ENCODE data around the gene ZNF546.
"Not testable (repeated sequence)": the region's sequence is repeated elsewhere in the genome, so short reads cannot be mapped to it uniquely, and the experiment has no call there.

The ZNF546 gene

GRCh38 chr19:40005691-40006272 lies 8.9 kb downstream of the ZNF546 start:
- H3K4me1 ChIP-seq (ENCODE audit: control insufficient read depth in 2 of 2, insufficient read depth in 2 of 2, low read length in 2 of 2), result no peaks in the 10 kb centered on the region
- H3K4me3 ChIP-seq (ENCODE audit: low read length in 2 of 2), result no peak overlapping the region
- H3K27ac ChIP-seq (ENCODE audit: low read depth in 2 of 2, low read length in 2 of 2), result no peak overlapping the region
- no peak overlapping the region for H3K9ac ChIP-seq (ENCODE audit: low read depth in 1 of 2, low read length in 2 of 2)
- no peaks in the 10 kb centered on the region for H3K9me3 ChIP-seq (ENCODE audit: control insufficient read depth in 2 of 2, low read length in 2 of 2)
- peaks cover 6 to 10% of the 10 kb centered on the region in 2 donors for H3K36me3 ChIP-seq (ENCODE audit: control insufficient read depth in 2 of 2, insufficient read depth in 2 of 2, low read length in 2 of 2)
- H3K27me3 ChIP-seq (ENCODE audit: control insufficient read depth in 2 of 2, insufficient read depth in 2 of 2, low read length in 2 of 2), result no peaks in the 10 kb centered on the region

- H3K27me3 ChIP-seq (ENCODE audit: control insufficient read depth in 2 of 2, insufficient read depth in 2 of 2, low read length in 2 of 2), result no peaks in the 10 kb centered on the region
- H3K27ac ChIP-seq (ENCODE audit: low read depth in 2 of 2, low read length in 2 of 2), result no peak overlapping the region
- H3K4me1 ChIP-seq (ENCODE audit: control insufficient read depth in 2 of 2, insufficient read depth in 2 of 2, low read length in 2 of 2), result no peaks in the 10 kb centered on the region
- no peak overlapping the region for H3K4me3 ChIP-seq (ENCODE audit: low read length in 2 of 2)
- H3K9ac ChIP-seq (ENCODE audit: low read depth in 1 of 2, low read length in 2 of 2), result no peak overlapping the region
- H3K9me3 ChIP-seq (ENCODE audit: control insufficient read depth in 2 of 2, low read length in 2 of 2), result no peaks in the 10 kb centered on the region
- peaks cover 6 to 10% of the 10 kb centered on the region in 2 donors for H3K36me3 ChIP-seq (ENCODE audit: control insufficient read depth in 2 of 2, insufficient read depth in 2 of 2, low read length in 2 of 2)
Measured at GRCh38 chr19:40006273-40006691, 9.4 kb downstream of the ZNF546 start.

- no peak overlapping the region for H3K4me3 ChIP-seq (ENCODE audit: low read length in 2 of 2)
- no peak overlapping the region for H3K9ac ChIP-seq (ENCODE audit: low read depth in 1 of 2, low read length in 2 of 2)
- no peaks in the 10 kb centered on the region for H3K27me3 ChIP-seq (ENCODE audit: control insufficient read depth in 2 of 2, insufficient read depth in 2 of 2, low read length in 2 of 2)
- no peak overlapping the region for H3K27ac ChIP-seq (ENCODE audit: low read depth in 2 of 2, low read length in 2 of 2)
- H3K36me3 ChIP-seq (ENCODE audit: control insufficient read depth in 2 of 2, insufficient read depth in 2 of 2, low read length in 2 of 2), result peaks cover 6 to 22% of the 10 kb centered on the region in 2 donors
- no peaks in the 10 kb centered on the region for H3K4me1 ChIP-seq (ENCODE audit: control insufficient read depth in 2 of 2, insufficient read depth in 2 of 2, low read length in 2 of 2)
- peaks cover 9 to 15% of the 10 kb centered on the region in 2 donors for H3K9me3 ChIP-seq (ENCODE audit: control insufficient read depth in 2 of 2, low read length in 2 of 2)
Measured at GRCh38 chr19:40009674-40010073, 12.8 kb downstream of the ZNF546 start.

- Histone ChIP-seq H3K27ac (ENCODE audit: low read depth in 2 of 2, low read length in 2 of 2) (no peak overlapping the region), H3K4me1 (ENCODE audit: control insufficient read depth in 2 of 2, insufficient read depth in 2 of 2, low read length in 2 of 2) (no peaks in the 10 kb centered on the region), H3K9ac (ENCODE audit: low read depth in 1 of 2, low read length in 2 of 2) (no peak overlapping the region), H3K9me3 (ENCODE audit: control insufficient read depth in 2 of 2, low read length in 2 of 2) (peaks cover 19 to 26% of the 10 kb centered on the region in 2 donors), H3K36me3 (ENCODE audit: control insufficient read depth in 2 of 2, insufficient read depth in 2 of 2, low read length in 2 of 2) (peaks cover 0 to 15% of the 10 kb centered on the region in 2 donors), H3K4me3 (ENCODE audit: low read length in 2 of 2) (no peak overlapping the region), H3K27me3 (ENCODE audit: control insufficient read depth in 2 of 2, insufficient read depth in 2 of 2, low read length in 2 of 2) (no peaks in the 10 kb centered on the region)
Measured at GRCh38 chr19:40013991-40014390, 17.1 kb downstream of the ZNF546 start.

GRCh38 chr19:40023969-40024368 lies 27.1 kb downstream of the ZNF546 start:
- Histone ChIP-seq H3K4me3 (ENCODE audit: low read length in 2 of 2) (no peak overlapping the region), H3K27me3 (ENCODE audit: control insufficient read depth in 2 of 2, insufficient read depth in 2 of 2, low read length in 2 of 2) (no peaks in the 10 kb centered on the region), H3K9ac (ENCODE audit: low read depth in 1 of 2, low read length in 2 of 2) (no peak overlapping the region), H3K9me3 (ENCODE audit: control insufficient read depth in 2 of 2, low read length in 2 of 2) (peaks cover 32% of the 10 kb centered on the region in 2 donors), H3K4me1 (ENCODE audit: control insufficient read depth in 2 of 2, insufficient read depth in 2 of 2, low read length in 2 of 2) (no peaks in the 10 kb centered on the region), H3K27ac (ENCODE audit: low read depth in 2 of 2, low read length in 2 of 2) (no peak overlapping the region), H3K36me3 (ENCODE audit: control insufficient read depth in 2 of 2, insufficient read depth in 2 of 2, low read length in 2 of 2) (no peaks in the 10 kb centered on the region)

GRCh38 chr19:40025938-40026596 lies 29.2 kb downstream of the ZNF546 start:
- no peak overlapping the region for H3K4me3 ChIP-seq (ENCODE audit: low read length in 2 of 2)
- peaks cover 36 to 38% of the 10 kb centered on the region in 2 donors for H3K9me3 ChIP-seq (ENCODE audit: control insufficient read depth in 2 of 2, low read length in 2 of 2)
- H3K9ac ChIP-seq (ENCODE audit: low read depth in 1 of 2, low read length in 2 of 2), result no peak overlapping the region

GRCh38 chr19:40026597-40026970 lies 29.7 kb downstream of the ZNF546 start:
- Histone ChIP-seq H3K27ac (ENCODE audit: low read depth in 2 of 2, low read length in 2 of 2) (no peak overlapping the region), H3K4me3 (ENCODE audit: low read length in 2 of 2) (no peak overlapping the region), H3K4me1 (ENCODE audit: control insufficient read depth in 2 of 2, insufficient read depth in 2 of 2, low read length in 2 of 2) (no peaks in the 10 kb centered on the region), H3K27me3 (ENCODE audit: control insufficient read depth in 2 of 2, insufficient read depth in 2 of 2, low read length in 2 of 2) (no peaks in the 10 kb centered on the region), H3K9me3 (ENCODE audit: control insufficient read depth in 2 of 2, low read length in 2 of 2) (peaks cover 38 to 41% of the 10 kb centered on the region in 2 donors), H3K9ac (ENCODE audit: low read depth in 1 of 2, low read length in 2 of 2) (no peak overlapping the region), H3K36me3 (ENCODE audit: control insufficient read depth in 2 of 2, insufficient read depth in 2 of 2, low read length in 2 of 2) (no peaks in the 10 kb centered on the region)

More at GRCh38 chr19:40025938-40026596, 29.2 kb downstream of the ZNF546 start:
- Histone ChIP-seq H3K4me1 (ENCODE audit: control insufficient read depth in 2 of 2, insufficient read depth in 2 of 2, low read length in 2 of 2) (no peaks in the 10 kb centered on the region), H3K27ac (ENCODE audit: low read depth in 2 of 2, low read length in 2 of 2) (no peak overlapping the region), H3K27me3 (ENCODE audit: control insufficient read depth in 2 of 2, insufficient read depth in 2 of 2, low read length in 2 of 2) (no peaks in the 10 kb centered on the region), H3K36me3 (ENCODE audit: control insufficient read depth in 2 of 2, insufficient read depth in 2 of 2, low read length in 2 of 2) (no peaks in the 10 kb centered on the region)

GRCh38 chr19:40033989-40034560 lies 37.2 kb downstream of the ZNF546 start:
- Histone ChIP-seq H3K9ac (ENCODE audit: low read depth in 1 of 2, low read length in 2 of 2) (no peak overlapping the region), H3K36me3 (ENCODE audit: control insufficient read depth in 2 of 2, insufficient read depth in 2 of 2, low read length in 2 of 2) (no peaks in the 10 kb centered on the region), H3K27me3 (ENCODE audit: control insufficient read depth in 2 of 2, insufficient read depth in 2 of 2, low read length in 2 of 2) (no peaks in the 10 kb centered on the region), H3K4me3 (ENCODE audit: low read length in 2 of 2) (no peak overlapping the region), H3K4me1 (ENCODE audit: control insufficient read depth in 2 of 2, insufficient read depth in 2 of 2, low read length in 2 of 2) (no peaks in the 10 kb centered on the region), H3K27ac (ENCODE audit: low read depth in 2 of 2, low read length in 2 of 2) (no peak overlapping the region), H3K9me3 (ENCODE audit: control insufficient read depth in 2 of 2, low read length in 2 of 2) (peaks cover 40 to 44% of the 10 kb centered on the region in 2 donors)

- Histone ChIP-seq H3K36me3 (ENCODE audit: control insufficient read depth in 2 of 2, insufficient read depth in 2 of 2, low read length in 2 of 2) (no peaks in the 10 kb centered on the region), H3K27me3 (ENCODE audit: control insufficient read depth in 2 of 2, insufficient read depth in 2 of 2, low read length in 2 of 2) (no peaks in the 10 kb centered on the region), H3K9me3 (ENCODE audit: control insufficient read depth in 2 of 2, low read length in 2 of 2) (peaks cover 32 to 41% of the 10 kb centered on the region in 2 donors), H3K27ac (ENCODE audit: low read depth in 2 of 2, low read length in 2 of 2) (no peak overlapping the region), H3K4me3 (ENCODE audit: low read length in 2 of 2) (no peak overlapping the region), H3K9ac (ENCODE audit: low read depth in 1 of 2, low read length in 2 of 2) (no peak overlapping the region), H3K4me1 (ENCODE audit: control insufficient read depth in 2 of 2, insufficient read depth in 2 of 2, low read length in 2 of 2) (no peaks in the 10 kb centered on the region)
Measured at GRCh38 chr19:40035996-40036395, 39.1 kb downstream of the ZNF546 start.

- H3K27ac ChIP-seq (ENCODE audit: low read depth in 2 of 2, low read length in 2 of 2); H3K36me3 ChIP-seq (ENCODE audit: control insufficient read depth in 2 of 2, insufficient read depth in 2 of 2, low read length in 2 of 2); H3K4me1 ChIP-seq (ENCODE audit: control insufficient read depth in 2 of 2, insufficient read depth in 2 of 2, low read length in 2 of 2); H3K9ac ChIP-seq (ENCODE audit: low read depth in 1 of 2, low read length in 2 of 2); H3K27me3 ChIP-seq (ENCODE audit: control insufficient read depth in 2 of 2, insufficient read depth in 2 of 2, low read length in 2 of 2); H3K4me3 ChIP-seq (ENCODE audit: low read length in 2 of 2): not testable (repeated sequence)
- peaks cover 29% of the 10 kb centered on the region in 2 donors for H3K9me3 ChIP-seq (ENCODE audit: control insufficient read depth in 2 of 2, low read length in 2 of 2)
Measured at GRCh38 chr19:40038047-40038446, 41.2 kb downstream of the ZNF546 start.
